GM23248 (cell line): ENCODE data around the gene CSNK2A1.
"Not testable (repeated sequence)": the region's sequence is repeated elsewhere in the genome, so short reads cannot be mapped to it uniquely, and the experiment has no call there.

Source experiments
- EZH2 ChIP-seq: fragments of 200-600 bp; sonication (generic); IDR thresholded peaks from 2 replicates; pipeline ENCODE4 v1.6.1; 2018; ENCODE audit warnings: antibody characterized with exemption, mild to moderate bottlenecking; ENCODE audit not compliant: insufficient read depth, poor library complexity, severe bottlenecking
- EZH2phosphoT487 ChIP-seq: fragments of 200-600 bp; sonication (generic); IDR thresholded peaks from 2 replicates; pipeline ENCODE4 v1.6.1; 2018; ENCODE audit warnings: antibody characterized with exemption, moderate library complexity, mild to moderate bottlenecking, low read depth; ENCODE audit not compliant: insufficient read depth

DNA sequence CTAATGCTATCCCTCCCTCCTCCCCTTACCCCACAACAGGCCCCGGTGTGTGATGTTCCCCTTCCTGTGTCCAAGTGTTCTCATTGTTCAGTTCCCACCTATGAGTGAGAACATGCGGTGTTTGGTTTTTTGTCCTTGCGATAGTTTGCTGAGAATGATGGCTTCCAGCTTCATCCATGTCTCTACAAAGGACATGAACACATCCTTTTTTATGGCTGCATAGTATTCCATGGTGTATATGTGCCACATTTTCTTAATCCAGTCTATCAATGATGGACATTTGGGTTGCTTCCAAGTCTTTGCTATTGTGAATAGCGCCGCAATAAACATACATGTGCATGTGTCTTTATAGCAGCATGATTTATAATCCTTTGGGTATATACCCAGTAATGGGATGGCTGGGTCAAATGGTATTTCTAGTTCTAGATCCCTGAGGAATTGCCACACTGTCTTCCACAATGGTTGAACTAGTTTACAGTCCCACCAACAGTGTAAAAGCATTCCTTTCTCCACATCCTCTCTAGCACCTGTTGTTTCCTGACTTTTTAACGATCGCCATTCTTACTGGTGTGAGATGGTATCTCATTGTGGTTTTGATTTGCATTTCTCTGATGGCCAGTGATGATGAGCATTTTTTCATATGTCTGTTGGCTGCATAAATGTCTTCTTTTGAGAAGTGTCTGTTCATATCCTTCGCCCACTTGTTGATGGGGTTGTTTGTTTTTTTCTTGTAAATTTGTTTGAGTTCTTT is 35.5 kb upstream of the CSNK2A1 start:
- TF ChIP-seq EZH2, EZH2phosphoT487: not testable (repeated sequence)
